ENCODE data around the gene DECR2.

Gene DECR2

GRCh38 chr16:363110-363765, 38.4 kb upstream of the DECR2 start:
- H3K4me3 ChIP-seq (ENCODE audit: low read depth, low read length) = no peak overlapping the region
- no peak for DNase-seq (ENCODE audit: low read depth, low spot score)
- no peak for TF ChIP-seq CTCF (IDR thresholded peaks at IDR 0.05; ENCODE audit: low read depth, low read length)
- in situ Hi-C loops (cut with HindIII; ENCODE audit: low sequenced_read_pairs) = no loop called here

DNA sequence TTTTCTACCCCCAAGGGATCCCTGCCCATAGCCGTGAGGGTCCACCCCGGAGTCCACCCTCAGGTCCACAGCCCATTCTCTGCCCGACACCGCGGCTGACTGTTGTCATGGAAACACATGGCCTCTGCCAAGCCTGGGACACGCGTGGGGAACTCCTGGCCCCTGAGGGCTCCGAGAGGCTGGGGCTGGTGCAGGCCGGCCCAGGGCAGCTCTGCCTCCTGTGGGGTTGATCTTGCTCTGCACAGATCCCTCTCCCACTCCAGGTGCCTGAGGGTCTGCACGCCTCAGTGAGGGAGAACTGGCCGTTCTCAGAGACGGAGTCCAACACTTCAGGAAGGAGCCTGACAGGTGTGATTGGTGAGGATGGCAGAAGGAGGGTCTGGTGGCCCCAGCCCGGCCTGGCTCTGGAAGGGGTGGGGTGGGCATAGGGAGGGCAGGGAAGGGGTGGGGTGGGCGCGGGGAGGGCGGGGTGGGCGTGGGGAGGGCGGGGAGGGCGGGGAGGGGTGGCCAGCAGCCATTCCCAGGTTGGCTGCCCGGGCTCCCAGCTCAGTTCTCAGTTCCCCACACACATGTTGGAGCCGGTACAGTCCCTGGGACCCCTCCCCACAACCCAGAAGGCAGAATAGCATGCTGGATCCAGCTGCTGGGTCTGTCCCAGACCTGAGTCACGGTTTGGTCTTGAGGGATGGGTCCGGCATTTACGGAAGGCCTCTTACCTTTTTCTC, 37.8 kb upstream of the DECR2 start:
- DNase-seq (ENCODE audit: low read depth, low spot score) = no peak
- no peak for TF ChIP-seq CTCF (IDR thresholded peaks at IDR 0.05; ENCODE audit: low read depth, low read length)
- in situ Hi-C loops (cut with HindIII; ENCODE audit: low sequenced_read_pairs) = no loop called here
- no peak overlapping the region for H3K4me3 ChIP-seq (ENCODE audit: low read depth, low read length)

- H3K4me3 ChIP-seq (ENCODE audit: low read depth, low read length) = no peak overlapping the region
- DNase-seq (ENCODE audit: low read depth, low spot score) = no peak
- in situ Hi-C loops (cut with HindIII; ENCODE audit: low sequenced_read_pairs) = no loop called here
- TF ChIP-seq CTCF (IDR thresholded peaks at IDR 0.05; ENCODE audit: low read depth, low read length) = no peak
Measured at GRCh38 chr16:364595-365491, 36.8 kb upstream of the DECR2 start.

DNA sequence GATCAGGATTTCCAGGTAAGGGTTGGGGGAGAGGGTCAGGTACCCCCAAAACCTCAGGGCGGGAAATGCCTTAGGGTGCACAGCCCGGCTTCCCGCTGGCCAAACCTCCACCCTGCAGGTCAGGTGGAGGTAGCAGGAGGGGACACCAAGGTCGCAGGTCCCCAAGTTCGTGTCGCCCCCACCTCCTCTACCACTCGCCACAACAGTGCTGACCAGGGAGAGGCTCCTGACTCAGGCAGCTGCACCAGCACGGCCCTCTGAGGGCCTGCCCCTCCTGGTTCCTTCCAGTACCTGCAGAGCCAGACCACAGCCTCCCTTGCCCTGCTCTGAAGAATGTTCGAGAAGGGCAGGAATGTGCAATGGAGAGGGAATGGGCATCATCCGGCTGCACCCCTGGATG, 35.2 kb upstream of the DECR2 start:
- no peak for TF ChIP-seq CTCF (IDR thresholded peaks at IDR 0.05; ENCODE audit: low read depth, low read length)
- H3K4me3 ChIP-seq (ENCODE audit: low read depth, low read length) = no peak overlapping the region
- DNase-seq (ENCODE audit: low read depth, low spot score) = no peak
- in situ Hi-C loops (cut with HindIII; ENCODE audit: low sequenced_read_pairs) = no loop called here

GRCh38 chr16:367333-367903, 34.3 kb upstream of the DECR2 start:
- H3K4me3 ChIP-seq (ENCODE audit: low read depth, low read length) = no peak overlapping the region
- no peak for DNase-seq (ENCODE audit: low read depth, low spot score)
- TF ChIP-seq CTCF (IDR thresholded peaks at IDR 0.05; ENCODE audit: low read depth, low read length) = no peak
- in situ Hi-C loops (cut with HindIII; ENCODE audit: low sequenced_read_pairs) = no loop called here

Data from astrocyte of the spinal cord (primary cell).